ENCODE data around the gene ST7. TPM values are rescaled to one million over a fixed set of nuclear protein-coding genes. Genes with fewer than 3 reads are reported as not detected.

Gene ST7
- total RNA-seq, 2 experiments from 2014 or later = 5.2 to 5.9 TPM

DNA sequence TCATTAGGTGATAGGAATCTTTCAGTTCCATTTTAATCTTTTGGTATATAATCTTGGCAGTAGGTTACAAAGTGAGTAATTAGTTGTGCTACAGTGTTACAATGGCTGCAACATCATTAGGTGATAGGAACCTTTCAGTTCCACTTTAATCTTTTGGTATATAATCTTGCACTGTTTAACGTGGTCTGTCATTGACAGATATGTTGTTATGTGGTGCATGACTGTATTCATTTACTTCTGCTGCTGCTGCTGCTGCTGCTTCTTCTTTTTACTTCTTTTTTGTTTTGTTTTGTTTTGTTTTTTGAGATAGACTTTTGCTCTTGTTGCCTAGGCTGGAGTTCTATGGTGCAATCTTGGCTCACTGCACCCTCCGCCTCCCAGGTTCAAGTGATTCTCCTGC, 28.6 kb downstream of the ST7 start:
- CTCF ChIA-PET = interaction anchor here (10.6 kb wide), 1 partner anchor 136 kb away, joined by 170 read pairs; no protein-coding TSS in a partner anchor
- DNase-seq (no peak), ATAC-seq (no peak)
- POLR2A ChIA-PET = no interaction called here
- Mint-ChIP-seq H3K9me3 (ENCODE audit: insufficient read depth) (no peaks in the 10 kb centered on the region), H3K36me3 (ENCODE audit: low read depth) (no peaks in the 10 kb centered on the region), H3K27ac (no peak overlapping the region), H3K4me1 (ENCODE audit: low read depth) (no peaks in the 10 kb centered on the region), H3K4me3 (no peak overlapping the region), H3K27me3 (ENCODE audit: low read depth) (no peaks in the 10 kb centered on the region)

DNA sequence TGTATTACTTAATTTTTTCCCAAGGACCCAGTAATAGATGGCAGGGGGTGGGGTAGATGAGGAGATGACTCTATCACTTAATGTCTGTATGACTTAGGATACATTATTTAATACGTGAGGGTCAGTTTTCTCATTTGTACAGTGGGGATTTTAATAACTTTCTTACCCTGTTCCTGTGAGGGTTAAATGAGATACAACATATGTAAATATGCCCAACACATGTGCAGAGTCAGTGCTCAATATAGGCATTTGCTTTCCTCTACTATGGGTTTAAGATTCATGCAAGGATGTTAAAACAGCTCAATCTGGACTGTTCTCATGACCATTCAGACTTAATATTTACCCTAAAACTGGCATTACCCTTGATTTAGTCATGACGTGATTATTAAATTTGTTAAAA, 31.2 kb downstream of the ST7 start:
- ChIA-PET POLR2A (no interaction called here), CTCF (interaction anchor here (0.6 to 10.6 kb wide), 20 partner anchors 11 to 145 kb away, joined by 3 to 170 read pairs (median 5); no protein-coding TSS in a partner anchor)
- no peak for DNase-seq
- Mint-ChIP-seq H3K9me3 (ENCODE audit: insufficient read depth) (no peaks in the 10 kb centered on the region), H3K36me3 (ENCODE audit: low read depth) (no peaks in the 10 kb centered on the region), H3K4me1 (ENCODE audit: low read depth) (no peaks in the 10 kb centered on the region), H3K4me3 (no peak overlapping the region), H3K27ac (no peak overlapping the region), H3K27me3 (ENCODE audit: low read depth) (no peaks in the 10 kb centered on the region)
- ATAC-seq = no peak

DNA sequence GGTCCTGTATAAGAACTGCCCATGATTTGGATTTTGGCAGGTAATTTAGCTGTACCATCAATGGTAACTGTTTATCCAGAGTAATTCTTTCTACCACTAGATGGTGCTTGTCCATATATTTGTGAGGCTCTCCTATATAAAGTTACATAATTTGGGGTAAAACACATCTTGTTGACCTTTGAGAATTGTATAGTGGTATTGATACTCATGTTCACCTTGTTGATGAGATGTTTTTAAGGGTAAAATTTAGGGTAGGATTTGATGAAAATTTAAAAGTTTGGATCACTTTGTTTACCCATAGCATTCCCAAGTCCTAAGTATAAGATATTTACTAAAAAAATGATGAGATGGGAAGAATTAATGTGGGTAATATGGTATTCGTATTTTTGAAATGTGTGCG, 31.6 kb downstream of the ST7 start:
- Mint-ChIP-seq H3K27me3 (ENCODE audit: low read depth) (no peaks in the 10 kb centered on the region), H3K9me3 (ENCODE audit: insufficient read depth) (no peaks in the 10 kb centered on the region), H3K4me1 (ENCODE audit: low read depth) (no peaks in the 10 kb centered on the region), H3K36me3 (ENCODE audit: low read depth) (no peaks in the 10 kb centered on the region), H3K27ac (no peak overlapping the region), H3K4me3 (no peak overlapping the region)
- DNase-seq (no peak), ATAC-seq (peak; percentile 55)
- POLR2A ChIA-PET = no interaction called here
- CTCF ChIA-PET = interaction anchor here (0.6 to 10.6 kb wide), 23 partner anchors 11 to 160 kb away, joined by 3 to 170 read pairs (median 5); no protein-coding TSS in a partner anchor

DNA sequence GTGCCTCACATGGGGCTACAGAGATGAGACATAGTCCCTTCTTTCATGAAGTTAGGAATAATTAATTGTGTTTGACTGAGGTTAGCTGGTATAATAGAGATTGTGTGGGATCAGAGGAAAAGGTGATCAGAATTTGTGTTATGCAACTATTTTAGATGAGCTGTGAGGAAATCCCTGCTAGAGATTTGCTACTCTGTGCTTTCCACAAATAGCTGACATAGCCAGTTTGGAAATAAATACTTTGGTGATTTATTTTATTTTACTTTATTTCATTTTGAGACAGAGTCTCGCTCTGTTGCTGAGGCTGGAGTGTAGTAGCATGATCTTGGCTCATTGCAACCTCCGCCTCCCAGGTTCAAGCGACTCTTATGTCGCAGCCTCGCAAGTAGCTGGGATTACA, 32.3 kb downstream of the ST7 start:
- CTCF ChIA-PET = interaction anchor here (0.7 to 10.6 kb wide), 21 partner anchors 10 to 160 kb away, joined by 3 to 170 read pairs (median 5); no protein-coding TSS in a partner anchor
- Mint-ChIP-seq H3K4me3 (no peak overlapping the region), H3K27ac (no peak overlapping the region), H3K9me3 (ENCODE audit: insufficient read depth) (no peaks in the 10 kb centered on the region), H3K27me3 (ENCODE audit: low read depth) (no peaks in the 10 kb centered on the region), H3K36me3 (ENCODE audit: low read depth) (no peaks in the 10 kb centered on the region), H3K4me1 (ENCODE audit: low read depth) (no peaks in the 10 kb centered on the region)
- DNase-seq (no peak), ATAC-seq (no peak)
- POLR2A ChIA-PET = no interaction called here

DNA sequence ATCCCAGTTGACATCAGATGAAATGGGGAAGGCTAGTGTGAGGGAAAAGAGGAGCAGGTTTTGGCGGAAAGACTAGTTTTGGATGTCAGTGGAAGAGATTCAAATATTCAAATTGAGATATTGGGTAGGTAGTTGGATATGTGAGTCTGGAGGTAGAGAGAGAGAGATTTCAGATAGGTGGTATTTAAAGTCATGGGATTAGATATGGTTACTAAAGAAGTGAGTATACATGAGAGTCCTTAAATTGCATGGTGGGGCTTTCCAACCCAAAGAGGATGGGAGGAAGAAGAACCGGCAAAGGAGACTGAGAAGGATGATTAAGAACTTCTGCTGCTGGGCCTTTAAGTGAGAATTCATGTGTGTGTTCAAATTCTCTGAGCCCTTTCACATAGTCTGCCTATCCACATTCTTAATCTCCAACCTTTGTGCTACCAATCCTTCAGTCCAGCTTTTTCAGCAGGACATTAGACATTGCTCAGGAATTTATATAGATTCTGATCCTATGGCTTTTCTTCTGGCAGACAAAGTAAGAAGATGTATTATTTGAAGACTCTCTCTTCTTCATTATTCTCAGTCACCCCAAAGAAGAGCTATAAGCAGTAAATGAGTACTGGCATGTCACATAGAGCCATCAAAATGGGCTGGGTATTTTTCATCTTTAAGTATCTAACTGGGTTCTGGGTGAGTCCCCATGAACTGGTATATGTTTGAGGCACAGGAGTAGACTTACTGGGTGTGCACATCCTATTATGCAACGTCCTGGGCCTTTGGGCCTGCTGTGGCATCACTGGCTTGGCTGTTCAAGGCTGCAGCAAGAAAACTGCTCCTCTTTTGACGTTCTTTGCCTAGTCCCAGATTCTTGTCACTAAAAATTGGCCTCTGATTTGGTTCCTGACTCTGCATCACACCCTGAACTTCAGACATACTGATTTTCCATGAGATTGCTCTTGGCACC, 33.6 kb downstream of the ST7 start:
- no peaks in the 10 kb centered on the region for H3K36me3 Mint-ChIP-seq (ENCODE audit: low read depth)
- no peak for DNase-seq
- no peaks in the 10 kb centered on the region for H3K4me1 Mint-ChIP-seq (ENCODE audit: low read depth)
- ChIA-PET CTCF (interaction anchor here (0.9 to 10.6 kb wide), 9 partner anchors 12 to 158 kb away, joined by 3 to 170 read pairs (median 6); no protein-coding TSS in a partner anchor), POLR2A (no interaction called here)
- no peak for ATAC-seq
- H3K4me3 Mint-ChIP-seq = no peak overlapping the region
- H3K27me3 Mint-ChIP-seq (ENCODE audit: low read depth) = peaks cover 2% of the 10 kb centered on the region
- no peak overlapping the region for H3K27ac Mint-ChIP-seq
- H3K9me3 Mint-ChIP-seq (ENCODE audit: insufficient read depth) = no peaks in the 10 kb centered on the region

DNA sequence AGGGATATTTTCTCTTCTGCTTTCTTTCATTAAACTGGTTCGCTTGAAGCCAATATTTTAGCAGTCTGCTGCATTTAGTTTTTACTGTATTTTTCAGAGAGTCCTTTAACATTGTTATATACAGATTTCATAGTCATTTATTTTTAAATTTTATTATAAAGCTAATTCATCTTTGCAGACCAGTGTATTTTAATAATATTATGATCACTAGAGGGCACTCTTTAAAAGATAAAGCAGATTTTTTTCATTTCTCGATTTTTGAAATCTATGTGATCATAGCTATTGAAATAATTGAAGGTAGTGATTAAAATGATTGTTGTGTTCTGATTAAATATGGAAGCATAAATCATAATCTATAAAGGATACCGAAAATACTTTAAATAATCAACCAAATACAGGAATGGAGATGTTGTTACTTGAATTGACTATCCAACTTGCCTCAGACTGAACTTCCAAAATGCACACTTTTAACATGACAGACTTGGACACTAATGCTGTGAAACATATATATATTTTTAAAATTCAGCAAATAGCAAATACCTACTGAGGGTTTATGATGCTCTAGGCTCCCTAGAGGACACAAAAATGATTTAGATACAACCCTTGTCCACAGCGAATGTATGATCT, 35.2 kb downstream of the ST7 start:
- no peak for DNase-seq
- H3K27ac Mint-ChIP-seq = no peak overlapping the region
- peaks cover 2% of the 10 kb centered on the region for H3K27me3 Mint-ChIP-seq (ENCODE audit: low read depth)
- H3K4me1 Mint-ChIP-seq (ENCODE audit: low read depth) = no peaks in the 10 kb centered on the region
- no peaks in the 10 kb centered on the region for H3K9me3 Mint-ChIP-seq (ENCODE audit: insufficient read depth)
- H3K36me3 Mint-ChIP-seq (ENCODE audit: low read depth) = no peaks in the 10 kb centered on the region
- ATAC-seq = no peak
- ChIA-PET POLR2A (no interaction called here), CTCF (interaction anchor here (0.6 to 10.6 kb wide), 23 partner anchors 8 to 1263 kb away, joined by 3 to 170 read pairs (median 5); no protein-coding TSS in a partner anchor)
- no peak overlapping the region for H3K4me3 Mint-ChIP-seq

DNA sequence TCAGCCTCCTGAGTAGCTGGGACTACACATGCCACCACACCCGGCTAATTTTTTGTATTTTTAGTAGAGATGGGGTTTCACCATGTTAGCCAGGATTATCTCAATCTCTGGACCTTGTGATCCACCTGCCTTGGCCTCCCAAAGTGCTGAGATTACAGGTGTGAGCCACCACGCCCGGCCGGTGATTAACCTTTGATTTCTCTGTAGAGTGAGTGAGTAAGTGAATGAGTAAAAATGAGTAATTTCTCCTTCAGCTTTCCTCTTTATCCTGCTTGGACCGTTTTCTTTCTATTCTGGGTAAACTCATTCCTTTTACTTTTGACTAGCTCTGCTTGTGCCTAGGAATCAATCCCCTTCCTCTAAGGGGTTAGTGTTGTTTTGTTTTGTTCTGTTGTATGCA, 36.8 kb downstream of the ST7 start:
- no peaks in the 10 kb centered on the region for H3K9me3 Mint-ChIP-seq (ENCODE audit: insufficient read depth)
- H3K36me3 Mint-ChIP-seq (ENCODE audit: low read depth) = no peaks in the 10 kb centered on the region
- no peaks in the 10 kb centered on the region for H3K4me1 Mint-ChIP-seq (ENCODE audit: low read depth)
- peaks cover 2% of the 10 kb centered on the region for H3K27me3 Mint-ChIP-seq (ENCODE audit: low read depth)
- no peak overlapping the region for H3K27ac Mint-ChIP-seq
- CTCF ChIA-PET = interaction anchor here (1.0 to 10.6 kb wide), 7 partner anchors 9 to 136 kb away, joined by 4 to 170 read pairs (median 18); no protein-coding TSS in a partner anchor
- no peak overlapping the region for H3K4me3 Mint-ChIP-seq
- POLR2A ChIA-PET = no interaction called here
- no peak for ATAC-seq
- no peak for DNase-seq

DNA sequence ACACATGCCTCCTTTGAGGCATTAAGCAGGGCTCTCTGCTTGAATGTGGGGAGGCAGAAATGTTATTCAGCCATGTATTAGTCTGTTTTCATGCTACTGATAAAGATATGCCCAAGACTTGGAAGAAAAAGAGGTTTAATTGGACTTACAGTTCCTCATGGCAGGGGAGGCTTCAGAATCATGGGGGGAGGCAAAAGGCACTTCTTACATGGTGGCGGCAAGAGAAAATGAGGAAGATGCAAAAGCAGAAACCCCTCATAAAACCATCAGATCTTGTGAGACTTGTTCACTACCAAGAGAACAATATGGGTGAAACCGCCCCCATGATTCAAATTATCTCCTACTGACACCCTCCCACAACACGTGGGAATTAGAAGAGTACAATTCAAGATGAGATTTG, 37.9 kb downstream of the ST7 start:
- Mint-ChIP-seq H3K27me3 (ENCODE audit: low read depth) (peaks cover 2% of the 10 kb centered on the region), H3K4me3 (no peak overlapping the region), H3K4me1 (ENCODE audit: low read depth) (no peaks in the 10 kb centered on the region), H3K9me3 (ENCODE audit: insufficient read depth) (no peaks in the 10 kb centered on the region), H3K27ac (no peak overlapping the region), H3K36me3 (ENCODE audit: low read depth) (no peaks in the 10 kb centered on the region)
- DNase-seq = no peak
- no peak for ATAC-seq
- CTCF ChIA-PET = interaction anchor here (1.1 to 10.6 kb wide), 4 partner anchors 21 to 136 kb away, joined by 3 to 170 read pairs (median 10); no protein-coding TSS in a partner anchor
- POLR2A ChIA-PET = no interaction called here

DNA sequence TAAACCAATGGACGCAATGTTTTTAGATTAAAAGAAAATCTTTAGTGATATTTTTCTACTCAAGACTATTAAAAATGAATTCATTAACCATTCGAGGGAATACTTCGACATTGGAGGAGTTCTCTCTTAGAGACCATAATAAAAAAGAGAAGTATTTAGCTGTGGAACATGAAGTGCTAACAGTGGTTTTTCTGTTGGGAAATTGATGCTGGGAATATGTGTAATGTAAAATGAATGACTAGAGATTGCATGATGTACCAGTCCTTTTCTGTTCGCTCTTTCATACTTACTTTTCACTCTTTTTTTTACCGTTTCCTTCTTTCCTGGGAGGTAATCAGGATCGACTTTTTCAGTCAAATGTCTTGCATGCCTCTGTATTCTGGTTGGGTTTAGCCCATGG, 41.3 kb downstream of the ST7 start:
- POLR2A ChIA-PET = no interaction called here
- no peaks in the 10 kb centered on the region for H3K4me1 Mint-ChIP-seq (ENCODE audit: low read depth)
- no peak overlapping the region for H3K4me3 Mint-ChIP-seq
- ATAC-seq = no peak
- DNase-seq = no peak
- H3K27ac Mint-ChIP-seq = no peak overlapping the region
- H3K9me3 Mint-ChIP-seq (ENCODE audit: insufficient read depth) = no peaks in the 10 kb centered on the region
- peaks cover 2% of the 10 kb centered on the region for H3K27me3 Mint-ChIP-seq (ENCODE audit: low read depth)
- H3K36me3 Mint-ChIP-seq (ENCODE audit: low read depth) = no peaks in the 10 kb centered on the region
- CTCF ChIA-PET = interaction anchor here (1.1 to 2.9 kb wide), 2 partner anchors 15 to 18 kb away, joined by 3 to 10 read pairs; no protein-coding TSS in a partner anchor

DNA sequence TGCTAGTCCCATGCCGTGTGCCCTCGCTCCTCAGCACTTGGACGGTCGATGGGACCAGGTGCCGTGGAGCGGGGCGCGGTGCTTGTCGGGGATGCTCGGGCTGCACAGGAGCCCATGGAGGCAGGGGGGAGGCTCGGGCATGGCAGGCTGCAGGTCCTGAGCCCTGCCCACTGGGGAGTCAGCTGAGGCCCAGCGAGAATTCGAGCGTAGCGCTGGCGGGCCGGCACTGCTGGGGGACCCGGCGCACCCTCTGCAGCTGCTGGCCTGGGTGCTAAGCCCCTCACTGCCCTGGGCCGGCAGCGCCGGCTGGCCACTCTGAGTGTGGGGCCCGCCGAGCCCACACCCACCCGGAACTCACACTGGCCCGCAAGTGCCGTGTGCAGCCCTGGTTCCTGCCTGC, 44.7 kb downstream of the ST7 start:
- Mint-ChIP-seq H3K9me3 (ENCODE audit: insufficient read depth) (no peaks in the 10 kb centered on the region), H3K27me3 (ENCODE audit: low read depth) (no peaks in the 10 kb centered on the region), H3K36me3 (ENCODE audit: low read depth) (no peaks in the 10 kb centered on the region), H3K27ac (no peak overlapping the region), H3K4me1 (ENCODE audit: low read depth) (no peaks in the 10 kb centered on the region), H3K4me3 (no peak overlapping the region)
- no peak for ATAC-seq
- CTCF ChIA-PET = interaction anchor here (1.5 kb wide), 1 partner anchor 9 kb away, joined by 6 read pairs; no protein-coding TSS in a partner anchor
- DNase-seq = no peak
- POLR2A ChIA-PET = no interaction called here

DNA sequence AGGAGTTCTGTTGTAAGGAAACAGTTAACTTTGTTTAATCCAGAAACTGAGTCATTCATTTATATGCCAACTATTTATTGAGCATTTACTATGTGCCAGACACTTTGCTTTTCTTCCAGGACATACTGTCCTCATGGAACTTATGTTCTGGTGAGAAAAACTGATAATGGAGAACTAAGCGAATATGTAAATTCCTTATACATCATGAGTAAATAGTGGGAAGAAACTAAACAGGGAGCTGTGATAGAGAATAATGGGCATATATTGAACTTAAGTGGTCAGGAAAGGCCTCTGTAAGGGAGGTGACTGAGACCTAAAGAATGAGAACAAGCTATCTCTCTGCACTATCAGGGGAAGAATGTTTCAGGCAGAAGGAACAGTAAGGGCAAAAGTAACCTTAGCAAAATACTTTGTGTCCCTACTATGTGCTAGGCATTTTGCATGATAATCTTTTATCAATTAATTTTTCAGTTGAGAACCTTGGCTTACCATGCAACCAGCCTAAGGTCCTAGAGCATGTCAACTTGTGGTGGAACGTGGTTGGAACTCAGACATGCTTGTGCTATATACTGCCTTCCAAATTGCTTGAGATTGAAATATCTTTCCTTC, 45.4 kb downstream of the ST7 start:
- no peaks in the 10 kb centered on the region for H3K9me3 Mint-ChIP-seq (ENCODE audit: insufficient read depth)
- no peak overlapping the region for H3K4me3 Mint-ChIP-seq
- DNase-seq (no peak), ATAC-seq (no peak)
- ChIA-PET POLR2A (no interaction called here), CTCF (interaction anchor here (1.3 to 1.5 kb wide), 2 partner anchors 10 to 12 kb away, joined by 6 read pairs; no protein-coding TSS in a partner anchor)
- no peak overlapping the region for H3K27ac Mint-ChIP-seq
- no peaks in the 10 kb centered on the region for H3K4me1 Mint-ChIP-seq (ENCODE audit: low read depth)
- H3K36me3 Mint-ChIP-seq (ENCODE audit: low read depth) = no peaks in the 10 kb centered on the region
- no peaks in the 10 kb centered on the region for H3K27me3 Mint-ChIP-seq (ENCODE audit: low read depth)
